ENCODE data around the gene MED27. TPM values are rescaled to one million over a fixed set of nuclear protein-coding genes. Genes with fewer than 3 reads are reported as not detected.

Gene MED27
- total and polyA plus RNA-seq, 2 of the 13 experiments (the other 11 are each of a cell fraction or from before 2014, with no cell fraction given), result 16.9 to 19.0 TPM

- H3K79me2 ChIP-seq (ENCODE audit: insufficient read depth, low read length), result no peaks in the 10 kb centered on the region
- no peaks in the 10 kb centered on the region for H4K20me1 ChIP-seq (ENCODE audit: insufficient read depth, low read length)
- FAIRE-seq (no peak), ATAC-seq (no peak), DNase-seq (ENCODE audit: low spot score) (no peak)
- no peaks in the 10 kb centered on the region for H3K9me3 ChIP-seq (ENCODE audit: low read length)
- no peaks in the 10 kb centered on the region for H3K27me3 ChIP-seq (ENCODE audit: control insufficient read depth in 1 of 2, insufficient read depth in 2 of 2, low read length in 2 of 2)
- H3K36me3 ChIP-seq (replicated peaks in 1 of 2; ENCODE audit: control insufficient read depth in 1 of 2, insufficient read depth in 2 of 2, low read length in 2 of 2), result no peaks in the 10 kb centered on the region; a peak in 1 of 5 replicates
- no peak overlapping the region for H3K9ac ChIP-seq (ENCODE audit: insufficient read depth, low read depth, low read length)
- WGBS (ENCODE audit: low lambda C conversion rate), result 97% methylated on average over 2 of the region's 2 CpGs
- no TSS peak for BruUV-seq (replicated peaks)
- ChIA-PET CTCF (ENCODE audit: low intra/inter-chr PET ratio, low total read pairs) (no interaction called here), POLR2A (no interaction called here)
- no peak overlapping the region for H3K4me2 ChIP-seq (ENCODE audit: low read depth, low read length)
- H3K4me3 ChIP-seq (replicated peaks in 1 of 3; ENCODE audit: insufficient read depth in 1 of 3, low read depth in 2 of 3, low read length in 3 of 3), result no peak overlapping the region
- TF ChIP-seq SP5 (CRISPR knock-in tag; IDR thresholded peaks at IDR 0.05; ENCODE audit: borderline replicate concordance, low read depth) (no peak), CBX2 (IDR thresholded peaks at IDR 0.05; ENCODE audit: low read depth, low read length) (no peak), CBX2 (CRISPR knock-in tag; IDR thresholded peaks at IDR 0.05; ENCODE audit: low read depth) (no peak), SCMH1 (CRISPR knock-in tag; IDR thresholded peaks at IDR 0.05; ENCODE audit: borderline replicate concordance) (no peak), SIX1 (CRISPR knock-in tag; IDR thresholded peaks at IDR 0.05; ENCODE audit: borderline replicate concordance) (no peak), PAF1 (CRISPR knock-in tag; IDR thresholded peaks at IDR 0.05) (no peak), TMF1 (CRISPR knock-in tag; IDR thresholded peaks at IDR 0.05; ENCODE audit: low read depth) (no peak), ZNF605 (CRISPR knock-in tag; IDR thresholded peaks at IDR 0.05) (no peak), GATAD2A (CRISPR knock-in tag; IDR thresholded peaks at IDR 0.05) (no peak), TBX2 (CRISPR knock-in tag; IDR thresholded peaks at IDR 0.05; ENCODE audit: borderline replicate concordance) (no peak)
- intact Hi-C loops (cut with micrococcal nuclease; ENCODE audit: unreplicated experiment), result no loop called here
- in situ Hi-C loops (cut with HindIII; ENCODE audit: extremely low pct_ligation_motif_present, low pct_unique_long_range_greater_than_20kb), result no loop called here
- H3K27ac ChIP-seq (ENCODE audit: extremely low read length, insufficient read depth, low read length), result no peak overlapping the region
- H3K4me1 ChIP-seq (ENCODE audit: insufficient read depth, low read length), result no peaks in the 10 kb centered on the region
- H2AFZ ChIP-seq (ENCODE audit: low read length), result no peak overlapping the region
These were observed 133.5 kb downstream of the MED27 start for GRCh38 chr9:131946180-131946579.

GRCh38 chr9:131943351-131943841, 136.3 kb downstream of the MED27 start:
- in situ Hi-C loops (cut with HindIII; ENCODE audit: extremely low pct_ligation_motif_present, low pct_unique_long_range_greater_than_20kb) (no loop called here), intact Hi-C loops (cut with micrococcal nuclease; ENCODE audit: unreplicated experiment) (no loop called here)
- TF ChIP-seq SMAD1 (CRISPR knock-in tag; IDR thresholded peaks at IDR 0.05; ENCODE audit: borderline replicate concordance, low read depth), result no peak
- DNase-seq (ENCODE audit: low spot score) (no peak), ATAC-seq (no peak), FAIRE-seq (no peak)
- H3K9ac ChIP-seq (ENCODE audit: insufficient read depth, low read depth, low read length), result no peak overlapping the region
- ChIA-PET POLR2A (no interaction called here), CTCF (ENCODE audit: low intra/inter-chr PET ratio, low total read pairs) (no interaction called here)
- H3K79me2 ChIP-seq (ENCODE audit: insufficient read depth, low read length), result no peaks in the 10 kb centered on the region
- H4K20me1 ChIP-seq (ENCODE audit: insufficient read depth, low read length), result no peaks in the 10 kb centered on the region
- H2AFZ ChIP-seq (ENCODE audit: low read length), result no peak overlapping the region
- no peaks in the 10 kb centered on the region for H3K27me3 ChIP-seq (ENCODE audit: control insufficient read depth in 1 of 2, insufficient read depth in 2 of 2, low read length in 2 of 2)
- H3K27ac ChIP-seq (ENCODE audit: extremely low read length, insufficient read depth, low read length), result no peak overlapping the region
- no peaks in the 10 kb centered on the region for H3K9me3 ChIP-seq (ENCODE audit: low read length)
- H3K4me2 ChIP-seq (ENCODE audit: low read depth, low read length), result no peak overlapping the region
- H3K4me3 ChIP-seq (replicated peaks in 1 of 3; ENCODE audit: insufficient read depth in 1 of 3, low read depth in 2 of 3, low read length in 3 of 3), result no peak overlapping the region
- H3K4me1 ChIP-seq (ENCODE audit: insufficient read depth, low read length), result no peaks in the 10 kb centered on the region
- BruUV-seq (replicated peaks), result no TSS peak
- over 99% methylated on average over 12 of the region's 12 CpGs for WGBS (ENCODE audit: low lambda C conversion rate)
- no peaks in the 10 kb centered on the region; a peak in 1 of 5 replicates for H3K36me3 ChIP-seq (replicated peaks in 1 of 2; ENCODE audit: control insufficient read depth in 1 of 2, insufficient read depth in 2 of 2, low read length in 2 of 2)
